HT-29 (cell line): ENCODE results near the gene MUCL3. TPM values are rescaled to one million over a fixed set of nuclear protein-coding genes. Genes with fewer than 3 reads are reported as not detected.
A peak's percentile ranks its signal among the peaks of the same experiment; 100 is the strongest.
"Not testable (repeated sequence)": the region's sequence is repeated elsewhere in the genome, so short reads cannot be mapped to it uniquely, and the experiment has no call there.

Experiments used
- DNase-seq: peaks from one replicate; pipeline ENCODE4 v3.0.0-alpha.2; 2015; ENCODE audit warnings: low spot score
- total RNA-seq: library from RNA; depleted of rRNA; stranded (reverse); fragments of >200 nt; shearing (Covaris generic); gene quantifications from 2 replicates; pipeline ENCODE4 v1.2.3, GENCODE V29; 2014

Gene MUCL3
- total RNA-seq, 1 experiment from 2014 or later = 0.15 TPM

GRCh38 chr6:30912746-30913520 is 27.8 kb upstream of the MUCL3 start:
- DNase-seq = no peak

GRCh38 chr6:30913721-30914075 is 27.1 kb upstream of the MUCL3 start:
- DNase-seq = no peak

- DNase-seq = peak; percentile 97
Measured at GRCh38 chr6:30914076-30914853, 26.5 kb upstream of the MUCL3 start, which contains the start of gene VARS2. Gene VARS2, plus strand, starts transcription at chr6:30914238. Its CDS starts 599 bp downstream, at chr6:30914837.

- DNase-seq = no peak
Measured at GRCh38 chr6:30914854-30915590, 25.8 kb upstream of the MUCL3 start.

- peak; percentile 75 for DNase-seq
Measured at GRCh38 chr6:30915591-30915946, 25.2 kb upstream of the MUCL3 start.

- DNase-seq = no peak
Measured at GRCh38 chr6:30917041-30917440, 23.7 kb upstream of the MUCL3 start.

- no peak for DNase-seq
Measured at GRCh38 chr6:30917487-30917886, 23.3 kb upstream of the MUCL3 start.

- DNase-seq = no peak
Measured at GRCh38 chr6:30918670-30919069, 22.1 kb upstream of the MUCL3 start.

GRCh38 chr6:30922447-30922852 is 18.3 kb upstream of the MUCL3 start:
- DNase-seq = no peak

GRCh38 chr6:30924040-30924627 is 16.6 kb upstream of the MUCL3 start:
- not testable (repeated sequence) for DNase-seq

GRCh38 chr6:30926644-30927043 is 14.1 kb upstream of the MUCL3 start:
- DNase-seq = no peak

GRCh38 chr6:30927080-30927479 is 13.7 kb upstream of the MUCL3 start:
- DNase-seq = not testable (repeated sequence)

- DNase-seq = no peak
Measured at GRCh38 chr6:30928677-30929076, 12.1 kb upstream of the MUCL3 start.

- DNase-seq = no peak
Measured at GRCh38 chr6:30930506-30930905, 10.3 kb upstream of the MUCL3 start.

- no peak for DNase-seq
Measured at GRCh38 chr6:30931272-30931671, 9.5 kb upstream of the MUCL3 start.

GRCh38 chr6:30931969-30932645 is 8.7 kb upstream of the MUCL3 start, which contains the start of gene SFTA2:
Gene SFTA2, minus strand, starts transcription at chr6:30932170. Its CDS starts 74 bp downstream, at chr6:30932096.
- peak; percentile 79 for DNase-seq

- no peak for DNase-seq
Measured at GRCh38 chr6:30932665-30933365, 8.0 kb upstream of the MUCL3 start.

GRCh38 chr6:30935018-30935417 is 5.8 kb upstream of the MUCL3 start:
- peak; percentile 68 for DNase-seq

GRCh38 chr6:30937265-30937664 is 3.5 kb upstream of the MUCL3 start:
- no peak for DNase-seq

GRCh38 chr6:30938730-30939129 is 2.0 kb upstream of the MUCL3 start:
- DNase-seq = no peak

- no peak for DNase-seq
Measured at GRCh38 chr6:30939473-30939872, 1.3 kb upstream of the MUCL3 start.
